Measurements from ENCODE around the gene ARL6IP5.

Gene ARL6IP5

DNA sequence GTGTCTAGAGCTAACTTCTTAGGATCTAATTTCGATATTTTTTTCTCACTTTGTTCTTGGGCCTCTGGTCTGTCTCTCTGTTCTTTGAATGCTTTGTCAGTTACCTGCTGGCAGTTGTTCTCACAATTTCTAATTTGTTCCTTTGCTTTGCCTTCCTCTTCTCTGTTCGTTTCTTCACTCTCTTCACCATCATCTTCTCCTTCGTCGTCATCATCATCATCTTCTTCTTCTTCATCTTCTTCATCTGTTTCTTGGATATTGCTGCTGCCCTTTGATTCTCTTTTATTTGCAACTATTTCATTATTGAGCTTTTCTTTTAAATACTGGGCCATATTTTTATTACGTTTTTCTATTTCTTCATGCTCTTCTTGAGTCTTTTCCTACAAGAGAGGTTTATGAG is 34.9 kb downstream of the ARL6IP5 start:
- Mint-ChIP-seq H3K27me3 (no peaks in the 10 kb centered on the region), H3K27ac (no peak overlapping the region), H3K4me1 (ENCODE audit: low read depth) (peaks cover 5% of the 10 kb centered on the region), H3K36me3 (peaks cover 2% of the 10 kb centered on the region), H3K4me3 (no peak overlapping the region), H3K9me3 (ENCODE audit: low read depth) (no peaks in the 10 kb centered on the region)

DNA sequence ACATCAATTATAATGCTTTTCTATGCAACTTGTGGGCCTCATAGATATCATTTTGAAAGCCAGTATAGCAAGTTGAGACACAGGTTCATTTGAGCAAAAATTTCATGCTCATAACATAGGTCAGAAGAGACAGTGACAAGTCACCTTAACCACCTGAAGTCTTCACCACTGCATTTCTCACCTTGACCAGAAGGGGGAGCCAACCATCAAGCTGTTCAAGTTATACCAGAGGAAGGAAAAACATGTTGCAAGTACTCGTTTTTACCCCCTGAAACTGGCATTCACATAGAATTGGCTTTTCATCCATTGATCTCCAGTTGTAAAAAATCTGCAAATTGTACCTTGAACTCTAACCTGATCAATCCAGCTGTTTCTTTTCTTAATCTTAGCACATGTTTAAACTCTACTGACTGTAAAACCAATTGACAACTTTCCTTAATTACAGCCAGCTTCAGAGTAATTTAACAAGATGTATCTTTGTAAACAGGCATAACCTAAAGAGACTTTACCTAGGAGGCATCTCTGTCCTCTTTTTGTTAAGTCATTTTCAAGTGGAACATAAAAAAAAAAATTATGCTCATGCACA is 36.2 kb downstream of the ARL6IP5 start:
- H3K36me3 Mint-ChIP-seq = no peaks in the 10 kb centered on the region
- H3K27ac Mint-ChIP-seq = no peak overlapping the region
- H3K27me3 Mint-ChIP-seq = peaks cover 2% of the 10 kb centered on the region
- no peak overlapping the region for H3K4me3 Mint-ChIP-seq
- H3K4me1 Mint-ChIP-seq (ENCODE audit: low read depth) = peaks cover 5% of the 10 kb centered on the region
- no peaks in the 10 kb centered on the region for H3K9me3 Mint-ChIP-seq (ENCODE audit: low read depth)

DNA sequence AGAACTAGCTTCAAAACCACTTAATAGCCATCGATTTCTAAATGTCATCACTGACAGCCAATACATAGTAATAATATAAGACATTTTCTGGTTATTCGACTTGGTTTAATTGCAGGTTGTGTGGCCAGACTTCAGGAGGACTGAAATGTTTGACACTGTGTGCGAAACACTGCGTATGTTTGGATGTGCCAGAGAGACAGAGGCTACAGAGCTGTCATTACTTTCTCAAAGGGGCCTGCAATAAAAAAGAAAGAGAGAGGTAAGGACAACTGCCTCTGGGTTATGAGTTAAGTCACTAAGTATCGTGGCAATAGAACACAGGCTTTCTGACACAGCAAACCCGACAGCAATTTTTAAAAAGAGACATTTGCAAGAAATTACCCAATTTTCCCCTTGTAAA is 36.8 kb downstream of the ARL6IP5 start:
- H3K27me3 Mint-ChIP-seq = peaks cover 2% of the 10 kb centered on the region
- no peak overlapping the region for H3K4me3 Mint-ChIP-seq
- no peaks in the 10 kb centered on the region for H3K9me3 Mint-ChIP-seq (ENCODE audit: low read depth)
- H3K36me3 Mint-ChIP-seq = no peaks in the 10 kb centered on the region
- peaks cover 5% of the 10 kb centered on the region for H3K4me1 Mint-ChIP-seq (ENCODE audit: low read depth)
- no peak overlapping the region for H3K27ac Mint-ChIP-seq

DNA sequence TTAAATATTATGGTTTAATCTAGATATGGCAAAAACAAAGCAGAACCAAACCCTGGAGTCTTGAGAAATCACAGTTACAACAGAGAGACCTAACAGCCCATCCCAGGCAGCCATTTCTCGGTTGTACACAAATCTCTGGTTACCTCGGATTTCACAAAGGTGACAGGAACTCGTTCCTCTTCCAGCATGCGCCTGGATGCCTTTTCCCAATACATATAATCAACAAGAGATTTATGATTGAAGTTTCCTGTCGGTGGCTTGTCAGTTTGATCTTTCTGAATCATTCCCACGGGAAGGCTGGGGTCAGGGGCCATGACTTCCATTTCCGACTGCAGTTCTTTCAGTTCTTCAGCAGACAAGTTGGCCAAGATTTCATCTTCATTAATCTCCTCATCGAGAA is 37.2 kb downstream of the ARL6IP5 start:
- H3K36me3 Mint-ChIP-seq = no peaks in the 10 kb centered on the region
- peaks cover 2% of the 10 kb centered on the region for H3K27me3 Mint-ChIP-seq
- H3K27ac Mint-ChIP-seq = no peak overlapping the region
- H3K4me3 Mint-ChIP-seq = no peak overlapping the region
- peaks cover 5% of the 10 kb centered on the region for H3K4me1 Mint-ChIP-seq (ENCODE audit: low read depth)
- no peaks in the 10 kb centered on the region for H3K9me3 Mint-ChIP-seq (ENCODE audit: low read depth)

DNA sequence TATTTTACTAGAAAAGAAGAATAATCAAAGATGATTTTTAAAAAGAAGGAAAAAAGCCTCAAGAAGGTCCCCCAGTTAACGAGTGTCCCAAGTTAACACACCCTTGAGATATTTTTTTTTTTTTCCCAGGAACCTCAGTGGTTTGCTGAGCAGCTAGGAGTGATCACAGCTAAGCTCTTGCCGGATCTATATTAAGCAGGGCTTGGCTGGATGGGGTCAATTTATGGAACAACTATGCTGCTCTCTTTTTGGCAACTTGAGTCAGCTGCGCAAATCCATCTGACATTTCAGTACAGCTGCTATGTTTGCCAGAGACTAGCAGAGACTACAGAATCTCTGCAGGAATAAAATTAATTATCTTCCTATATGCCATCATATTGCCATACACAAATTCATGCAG is 37.7 kb downstream of the ARL6IP5 start, which contains the start of gene LMOD3:
Gene LMOD3 (minus strand): TSS at position 193 of the 400 bp plus-strand sequence. CDS start 209 bp downstream, outside the sequence.
- Mint-ChIP-seq H3K9me3 (ENCODE audit: low read depth) (no peaks in the 10 kb centered on the region), H3K27ac (no peak within 1 kb of the TSS), H3K36me3 (no peaks in the 10 kb centered on the region), H3K4me3 (no peak within 1 kb of the TSS), H3K27me3 (peaks cover 3% of the 10 kb centered on the region), H3K4me1 (ENCODE audit: low read depth) (peaks cover 5% of the 10 kb centered on the region)

DNA sequence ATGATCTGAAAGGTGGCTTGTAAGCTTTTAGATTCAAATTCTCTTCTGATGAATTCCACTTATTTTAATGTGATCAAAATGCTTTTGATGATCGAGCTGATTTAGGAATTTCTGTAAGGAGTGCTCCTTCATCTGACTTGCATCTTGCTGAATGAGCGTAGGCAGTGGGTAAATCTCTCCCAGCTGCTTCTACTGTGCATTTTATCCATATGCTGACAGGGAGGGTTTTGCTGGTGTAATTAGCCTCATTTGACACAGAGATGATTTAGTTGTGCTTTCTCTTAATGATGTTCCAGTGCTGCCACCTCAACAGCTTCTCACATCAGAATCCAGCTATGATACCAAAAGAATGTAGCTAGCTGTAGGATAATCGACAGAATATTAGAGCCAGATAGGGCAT is 41.5 kb downstream of the ARL6IP5 start:
- H3K9me3 Mint-ChIP-seq (ENCODE audit: low read depth) = no peaks in the 10 kb centered on the region
- no peaks in the 10 kb centered on the region for H3K36me3 Mint-ChIP-seq
- no peak overlapping the region for H3K4me3 Mint-ChIP-seq
- peaks cover 3% of the 10 kb centered on the region for H3K27me3 Mint-ChIP-seq
- peaks cover 1% of the 10 kb centered on the region for H3K4me1 Mint-ChIP-seq (ENCODE audit: low read depth)
- no peak overlapping the region for H3K27ac Mint-ChIP-seq

DNA sequence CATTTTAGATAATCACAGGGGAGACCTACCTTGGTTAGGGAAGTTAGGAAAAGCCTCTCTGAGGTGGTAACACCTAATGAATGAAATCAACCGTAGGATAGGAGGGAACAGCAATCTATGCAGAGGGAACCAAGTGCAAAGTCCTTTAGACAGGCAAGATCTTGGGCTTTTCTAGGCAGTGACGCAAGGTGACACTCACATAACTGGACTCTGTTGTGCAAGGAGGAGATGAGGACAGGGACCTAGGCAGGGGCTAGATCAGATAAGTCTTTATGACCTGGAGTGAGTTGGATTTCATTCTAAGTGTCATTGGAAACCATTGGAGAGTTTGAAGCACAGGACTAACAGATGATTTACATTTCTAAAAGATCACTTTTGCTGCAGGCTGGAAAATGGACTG is 42.3 kb downstream of the ARL6IP5 start:
- Mint-ChIP-seq H3K27ac (no peak overlapping the region), H3K36me3 (peaks cover 1% of the 10 kb centered on the region), H3K9me3 (ENCODE audit: low read depth) (no peaks in the 10 kb centered on the region), H3K4me3 (no peak overlapping the region), H3K4me1 (ENCODE audit: low read depth) (no peaks in the 10 kb centered on the region), H3K27me3 (peaks cover 3% of the 10 kb centered on the region)

DNA sequence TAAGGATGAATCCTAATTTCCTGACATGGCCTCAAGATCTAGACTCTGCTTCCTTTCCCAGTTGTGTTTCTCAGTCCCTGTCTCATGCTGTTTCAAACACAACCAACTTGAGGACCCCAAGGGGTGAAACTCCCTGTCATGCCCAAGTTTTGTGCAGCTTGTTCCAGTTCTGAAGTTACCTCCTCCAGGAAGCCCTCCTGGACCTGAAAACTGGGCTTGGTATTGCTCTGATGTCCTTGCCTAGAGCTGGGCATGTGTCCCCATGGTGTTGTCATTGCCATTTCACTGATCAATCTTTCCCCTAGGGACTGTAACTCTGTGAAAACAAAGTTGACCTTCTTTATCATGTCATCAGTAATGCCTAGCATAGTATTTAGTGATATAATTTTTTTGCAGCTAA is 43.8 kb downstream of the ARL6IP5 start:
- H3K27ac Mint-ChIP-seq = no peak overlapping the region
- peaks cover 2% of the 10 kb centered on the region for H3K36me3 Mint-ChIP-seq
- no peaks in the 10 kb centered on the region for H3K4me1 Mint-ChIP-seq (ENCODE audit: low read depth)
- H3K9me3 Mint-ChIP-seq (ENCODE audit: low read depth) = no peaks in the 10 kb centered on the region
- peaks cover 3% of the 10 kb centered on the region for H3K27me3 Mint-ChIP-seq
- H3K4me3 Mint-ChIP-seq = no peak overlapping the region

DNA sequence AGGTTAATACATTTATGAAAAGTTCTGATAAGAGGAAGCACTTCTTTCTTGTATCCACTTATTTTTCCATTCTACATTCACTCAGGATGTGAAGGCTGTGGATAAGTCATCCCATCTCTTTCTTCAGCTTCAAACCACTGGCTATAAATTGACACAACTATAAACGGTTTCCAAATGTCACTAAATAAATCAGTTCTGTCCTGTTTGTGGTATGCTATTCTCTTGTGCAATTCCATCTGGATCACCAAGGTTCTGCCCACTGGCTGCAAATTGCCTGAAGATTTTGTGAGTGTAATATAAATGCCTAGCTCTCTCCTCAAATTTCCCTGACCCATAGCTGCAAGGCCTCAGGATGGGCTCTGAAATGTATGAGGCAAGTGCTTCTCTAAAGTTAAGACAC is 44.8 kb downstream of the ARL6IP5 start:
- Mint-ChIP-seq H3K4me1 (ENCODE audit: low read depth) (no peaks in the 10 kb centered on the region), H3K36me3 (peaks cover 2% of the 10 kb centered on the region), H3K4me3 (no peak overlapping the region), H3K27ac (no peak overlapping the region), H3K9me3 (ENCODE audit: low read depth) (no peaks in the 10 kb centered on the region), H3K27me3 (peaks cover 3% of the 10 kb centered on the region)

DNA sequence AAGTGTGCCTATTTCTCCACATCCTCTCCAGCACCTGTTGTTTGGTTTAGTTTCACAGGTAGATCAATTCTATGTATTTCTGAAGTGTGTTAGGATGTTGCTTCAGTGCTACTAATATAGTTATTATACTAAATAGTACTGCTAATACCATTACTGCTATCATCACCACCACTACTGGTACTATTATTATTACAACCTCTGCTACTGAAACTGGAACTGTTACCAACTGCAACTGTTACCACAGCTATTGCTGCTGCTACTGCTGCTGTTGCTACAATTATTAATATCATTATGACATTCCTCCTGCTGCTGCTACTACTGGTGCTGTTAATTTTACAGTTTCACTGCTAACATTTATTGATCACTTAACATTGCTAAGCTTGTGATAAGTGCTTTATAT is 46.0 kb downstream of the ARL6IP5 start:
- H3K4me1 Mint-ChIP-seq (ENCODE audit: low read depth) = no peaks in the 10 kb centered on the region
- peaks cover 3% of the 10 kb centered on the region for H3K27me3 Mint-ChIP-seq
- H3K36me3 Mint-ChIP-seq = peaks cover 4% of the 10 kb centered on the region
- no peaks in the 10 kb centered on the region for H3K9me3 Mint-ChIP-seq (ENCODE audit: low read depth)
- no peak overlapping the region for H3K4me3 Mint-ChIP-seq
- no peak overlapping the region for H3K27ac Mint-ChIP-seq

DNA sequence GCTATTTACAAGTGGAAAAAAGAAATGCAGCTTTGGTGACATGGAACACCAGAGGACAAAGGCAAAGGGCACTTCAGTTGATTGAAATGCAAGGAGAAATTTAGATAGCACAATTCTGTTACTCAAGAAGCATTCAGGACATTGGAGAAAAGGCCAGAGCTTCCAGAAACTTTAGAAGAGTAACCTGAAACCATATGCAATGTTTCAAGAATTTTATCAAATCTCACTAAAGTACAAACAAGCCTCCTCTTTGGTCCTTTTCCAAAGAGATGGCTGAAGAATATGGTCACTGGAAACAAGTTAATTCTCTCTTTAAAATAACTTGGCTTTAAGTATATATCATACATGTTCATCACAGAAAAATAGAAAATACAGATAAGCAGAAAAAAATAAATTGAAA is 52.3 kb downstream of the ARL6IP5 start:
- no peaks in the 10 kb centered on the region for H3K9me3 Mint-ChIP-seq (ENCODE audit: low read depth)
- no peak overlapping the region for H3K4me3 Mint-ChIP-seq
- H3K4me1 Mint-ChIP-seq (ENCODE audit: low read depth) = no peaks in the 10 kb centered on the region
- peaks cover 2% of the 10 kb centered on the region for H3K27me3 Mint-ChIP-seq
- no peak overlapping the region for H3K27ac Mint-ChIP-seq
- peaks cover 3% of the 10 kb centered on the region for H3K36me3 Mint-ChIP-seq

DNA sequence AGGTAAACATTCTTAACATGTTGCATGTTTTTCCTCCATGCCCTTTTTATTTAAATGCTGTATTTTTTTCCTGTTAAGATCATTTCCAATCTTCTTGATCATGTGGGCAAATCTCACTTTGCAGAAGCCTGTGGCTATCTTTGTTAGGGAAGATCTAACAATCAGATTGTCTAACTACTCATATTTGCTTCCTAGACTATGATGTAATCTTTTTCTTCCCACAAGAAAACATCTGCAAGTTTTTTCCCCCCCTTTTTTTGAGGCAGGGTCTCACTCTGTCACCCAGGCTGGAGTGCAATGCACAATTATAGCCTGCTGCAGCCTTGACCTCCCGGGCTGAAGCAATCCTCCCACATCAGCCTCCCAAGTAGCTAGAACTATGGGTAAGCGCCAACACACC is 52.7 kb downstream of the ARL6IP5 start:
- Mint-ChIP-seq H3K4me3 (no peak overlapping the region), H3K27ac (no peak overlapping the region), H3K36me3 (peaks cover 2% of the 10 kb centered on the region), H3K4me1 (ENCODE audit: low read depth) (no peaks in the 10 kb centered on the region), H3K27me3 (peaks cover 2% of the 10 kb centered on the region), H3K9me3 (ENCODE audit: low read depth) (no peaks in the 10 kb centered on the region)

DNA sequence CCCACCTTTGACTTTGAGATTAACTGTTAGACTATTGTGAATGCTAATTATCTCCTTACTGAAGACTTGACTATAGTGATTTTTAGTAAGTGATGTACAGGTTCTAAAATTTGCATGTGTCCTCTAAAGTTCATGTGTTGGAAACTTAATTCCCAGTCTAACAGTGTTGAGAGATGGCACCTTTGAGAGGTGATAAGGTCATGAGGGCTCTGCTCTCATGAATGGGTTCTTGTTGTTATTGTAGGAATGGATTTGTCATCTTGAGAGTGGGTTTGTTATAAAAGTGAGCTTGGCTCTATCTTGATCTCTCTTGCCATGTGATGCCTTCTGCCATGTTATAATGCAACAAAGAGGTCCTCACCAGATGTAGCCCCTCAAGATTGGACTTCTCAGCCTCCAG is 56.6 kb downstream of the ARL6IP5 start:
- no peaks in the 10 kb centered on the region for H3K4me1 Mint-ChIP-seq (ENCODE audit: low read depth)
- H3K27me3 Mint-ChIP-seq = peaks cover 2% of the 10 kb centered on the region
- H3K27ac Mint-ChIP-seq = no peak overlapping the region
- H3K36me3 Mint-ChIP-seq = no peaks in the 10 kb centered on the region
- no peaks in the 10 kb centered on the region for H3K9me3 Mint-ChIP-seq (ENCODE audit: low read depth)
- H3K4me3 Mint-ChIP-seq = no peak overlapping the region

DNA sequence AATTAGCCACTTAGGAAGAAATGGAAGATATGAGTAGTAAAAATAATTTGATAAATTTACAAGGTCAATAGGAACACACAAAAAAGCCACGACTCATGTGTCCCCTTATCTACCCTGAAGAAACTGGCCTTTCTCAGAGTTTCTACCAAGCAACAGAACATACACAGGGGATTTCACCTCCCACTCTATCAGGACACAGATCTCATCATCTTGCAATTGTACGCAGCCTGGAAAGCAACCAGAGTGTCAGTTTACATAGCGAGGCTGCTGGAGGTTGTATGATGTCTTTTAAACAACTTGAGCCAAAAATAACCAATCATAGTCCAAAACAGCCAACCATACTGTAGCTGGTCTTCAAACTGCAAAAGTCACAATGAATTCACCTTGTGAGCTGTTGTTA is 57.4 kb downstream of the ARL6IP5 start:
- no peaks in the 10 kb centered on the region for H3K36me3 Mint-ChIP-seq
- no peak overlapping the region for H3K4me3 Mint-ChIP-seq
- H3K27me3 Mint-ChIP-seq = peaks cover 2% of the 10 kb centered on the region
- no peaks in the 10 kb centered on the region for H3K4me1 Mint-ChIP-seq (ENCODE audit: low read depth)
- H3K27ac Mint-ChIP-seq = no peak overlapping the region
- H3K9me3 Mint-ChIP-seq (ENCODE audit: low read depth) = no peaks in the 10 kb centered on the region

DNA sequence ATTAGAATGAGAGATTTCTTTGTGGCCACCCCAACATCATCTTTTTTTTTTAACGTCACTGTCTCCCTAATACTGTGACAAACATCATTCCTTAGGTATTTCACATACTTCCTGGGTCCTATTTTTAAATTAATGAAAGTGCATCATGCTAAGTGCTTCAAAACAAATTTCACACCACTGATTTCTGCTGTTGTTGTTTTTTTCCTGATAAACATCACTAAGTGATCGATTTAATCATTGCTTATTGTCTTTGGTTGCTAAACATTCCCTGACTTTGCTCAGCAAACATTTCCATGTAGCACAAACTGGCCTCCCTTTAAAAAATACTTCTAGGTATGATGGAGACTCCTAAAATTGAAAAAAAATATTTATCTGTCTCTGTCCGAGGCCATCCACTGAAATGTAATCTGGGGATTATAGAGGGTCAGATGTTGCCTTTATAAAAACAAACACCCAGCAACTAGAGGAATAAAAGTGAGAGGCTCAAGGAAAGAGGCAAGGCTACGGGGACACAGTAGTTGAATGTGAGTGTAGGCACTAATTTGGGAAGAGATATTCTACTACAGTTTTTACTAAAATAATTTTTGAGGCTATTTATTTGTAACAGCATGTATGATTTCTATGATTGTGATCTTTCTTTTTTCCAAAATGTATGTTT is 58.2 kb downstream of the ARL6IP5 start:
- Mint-ChIP-seq H3K27me3 (peaks cover 2% of the 10 kb centered on the region), H3K27ac (no peak overlapping the region), H3K4me1 (ENCODE audit: low read depth) (no peaks in the 10 kb centered on the region), H3K36me3 (no peaks in the 10 kb centered on the region), H3K4me3 (no peak overlapping the region), H3K9me3 (ENCODE audit: low read depth) (no peaks in the 10 kb centered on the region)

DNA sequence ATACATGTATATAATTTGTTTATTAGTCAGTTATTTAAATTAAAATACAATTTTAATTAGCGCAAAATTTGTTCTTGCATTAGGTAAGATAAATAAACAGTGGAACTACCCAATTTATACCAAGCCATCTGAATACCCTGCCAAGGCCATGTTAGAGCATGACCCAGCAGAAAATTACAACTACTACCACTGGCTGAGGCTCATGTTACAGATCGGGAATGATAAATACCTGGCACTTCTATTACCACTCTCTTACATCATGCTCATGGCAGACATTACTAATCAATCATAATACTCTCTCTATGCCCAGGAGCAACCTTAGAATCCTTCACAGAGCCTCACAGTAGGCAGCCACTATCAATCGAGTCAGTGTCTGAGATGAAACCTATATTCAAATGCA is 58.9 kb downstream of the ARL6IP5 start:
- Mint-ChIP-seq H3K27ac (no peak overlapping the region), H3K27me3 (peaks cover 2% of the 10 kb centered on the region), H3K4me3 (no peak overlapping the region), H3K36me3 (no peaks in the 10 kb centered on the region), H3K4me1 (ENCODE audit: low read depth) (no peaks in the 10 kb centered on the region), H3K9me3 (ENCODE audit: low read depth) (no peaks in the 10 kb centered on the region)

All from activated naive CD8-positive, alpha-beta T cell (primary cell).